GM18517 (cell line): ENCODE results near the gene ZDHHC9.

Source experiments
- ATAC-seq: cut with Tn5 transposase; IDR thresholded peaks from one replicate; pipeline ENCODE4 v1.9.1; 2021; ENCODE audit warnings: mild to moderate bottlenecking, moderate library complexity; ENCODE audit not compliant: unreplicated experiment

The ZDHHC9 gene

GRCh38 chrX:129768586-129769466, 74.9 kb downstream of the ZDHHC9 start:
- no peak for ATAC-seq

DNA sequence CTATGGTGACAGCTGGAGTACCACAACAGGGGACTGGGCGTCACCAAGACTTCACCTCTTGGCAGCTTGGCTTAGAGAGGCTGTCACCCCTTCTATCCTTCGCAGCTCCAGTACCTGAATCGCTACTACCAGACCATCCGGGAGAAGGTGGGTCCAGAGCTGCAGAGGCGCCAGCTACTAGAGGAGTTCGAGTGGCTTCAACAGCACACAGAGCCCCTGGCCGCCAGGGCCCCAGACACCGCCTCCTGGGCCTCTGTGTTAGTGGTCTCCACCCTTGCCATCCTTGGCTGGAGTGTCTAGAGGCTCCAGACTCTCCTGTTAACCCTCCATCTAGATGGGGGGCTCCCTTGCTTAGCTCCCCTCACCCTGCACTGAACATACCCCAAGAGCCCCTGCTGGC, 75.5 kb downstream of the ZDHHC9 start:
- no peak for ATAC-seq

DNA sequence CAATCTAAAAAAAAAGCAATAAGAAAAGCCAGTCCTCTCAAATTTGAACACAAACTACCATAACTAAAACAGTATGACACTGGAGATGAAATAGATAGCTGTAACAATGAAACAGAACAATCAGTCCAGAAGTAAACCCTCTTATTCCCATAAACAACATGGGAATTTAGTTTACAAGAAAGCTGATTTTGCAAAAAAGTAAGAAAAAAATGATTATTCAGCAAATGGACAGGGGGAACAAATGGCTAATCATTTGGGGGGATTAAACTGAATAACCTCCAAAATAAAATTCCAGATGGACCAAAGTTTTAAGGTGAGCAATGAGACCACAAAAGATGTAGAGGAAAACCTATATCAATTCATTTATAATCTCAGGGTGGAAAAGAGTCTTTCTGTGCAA, 80.0 kb downstream of the ZDHHC9 start:
- no peak for ATAC-seq

DNA sequence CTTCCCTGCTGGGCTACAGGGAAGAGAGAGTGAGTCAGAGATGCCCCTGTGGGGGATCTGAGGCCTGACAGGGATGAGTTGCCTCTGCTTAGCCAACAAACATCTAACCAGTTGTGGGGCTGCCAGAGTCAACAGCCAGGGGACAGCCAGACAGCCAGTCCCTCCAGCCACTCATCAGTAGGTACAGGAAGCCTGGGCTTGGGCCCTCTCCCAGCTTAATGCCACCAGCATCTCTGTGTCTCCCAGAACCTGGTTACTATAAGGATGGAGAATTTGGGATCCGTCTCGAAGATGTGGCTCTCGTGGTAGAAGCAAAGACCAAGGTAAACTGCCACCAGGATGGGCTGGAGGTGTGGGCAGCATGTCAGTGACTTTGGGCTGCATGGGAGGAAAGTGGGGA, 81.2 kb downstream of the ZDHHC9 start:
- ATAC-seq, result no peak

GRCh38 chrX:129761596-129761995, 82.1 kb downstream of the ZDHHC9 start:
- ATAC-seq, result no peak

DNA sequence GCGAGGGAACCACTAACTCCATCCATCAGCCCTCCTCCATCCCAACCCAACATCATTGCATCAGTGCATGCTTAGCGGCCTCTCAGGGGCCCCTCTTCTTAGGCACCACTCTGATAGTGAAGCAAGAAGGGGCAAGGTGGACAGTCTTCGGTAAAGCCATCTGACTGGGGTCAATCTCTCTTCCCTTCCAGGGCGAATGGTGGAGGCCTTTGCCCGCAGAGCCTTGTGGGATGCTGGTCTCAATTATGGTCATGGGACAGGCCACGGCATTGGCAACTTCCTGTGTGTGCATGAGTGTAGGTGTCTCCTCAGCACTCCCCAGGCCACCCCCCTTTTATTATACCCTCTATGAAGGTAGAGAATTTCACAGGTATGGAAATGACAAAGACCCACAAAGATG, 82.7 kb downstream of the ZDHHC9 start:
- ATAC-seq, result no peak

GRCh38 chrX:129760155-129760554, 83.5 kb downstream of the ZDHHC9 start:
- no peak for ATAC-seq

- ATAC-seq, result no peak
These were observed 84.1 kb downstream of the ZDHHC9 start for GRCh38 chrX:129759576-129760061.

DNA sequence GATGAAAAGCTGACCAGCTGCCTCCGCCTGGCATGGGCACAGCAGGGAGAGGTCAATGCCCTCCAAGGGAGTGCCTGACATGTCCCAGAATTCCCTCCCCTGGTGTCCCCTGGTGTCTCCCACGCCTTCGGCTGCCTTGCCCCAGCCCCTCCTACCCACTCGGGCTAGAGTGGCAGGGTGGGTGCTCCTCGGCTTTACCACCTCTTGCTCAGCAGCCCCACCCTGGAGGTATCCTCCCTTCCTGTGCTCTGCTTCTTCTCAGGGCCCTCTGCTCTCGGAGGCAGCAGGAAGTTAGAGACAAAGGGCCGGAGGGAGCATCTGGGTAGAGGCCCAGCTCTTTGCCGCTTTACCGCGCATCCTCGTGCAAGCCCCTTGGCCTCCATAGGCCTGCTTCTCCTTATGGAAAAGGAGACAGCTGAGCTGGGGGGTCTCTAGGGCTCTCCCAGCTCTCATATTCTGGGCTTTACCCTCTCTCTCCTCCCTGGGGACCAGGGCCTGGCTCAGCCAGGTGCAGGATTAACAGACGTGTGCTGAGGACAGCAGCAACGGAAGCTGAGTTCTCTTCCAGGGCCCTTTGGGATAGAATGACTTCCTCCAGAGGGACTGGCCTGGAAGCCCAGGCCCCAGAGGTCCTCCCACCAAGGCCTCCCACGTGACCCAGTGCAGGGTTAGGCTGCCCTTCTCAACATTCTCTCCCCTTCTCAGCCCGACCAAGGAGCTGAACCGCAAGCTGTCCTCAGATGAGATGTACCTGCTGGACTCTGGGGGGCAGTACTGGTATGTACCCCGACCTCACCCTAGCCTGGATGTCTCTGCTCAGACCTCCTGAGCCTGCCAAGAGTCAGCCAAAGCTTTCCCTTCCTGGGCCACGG, 87.7 kb downstream of the ZDHHC9 start:
- no peak for ATAC-seq

DNA sequence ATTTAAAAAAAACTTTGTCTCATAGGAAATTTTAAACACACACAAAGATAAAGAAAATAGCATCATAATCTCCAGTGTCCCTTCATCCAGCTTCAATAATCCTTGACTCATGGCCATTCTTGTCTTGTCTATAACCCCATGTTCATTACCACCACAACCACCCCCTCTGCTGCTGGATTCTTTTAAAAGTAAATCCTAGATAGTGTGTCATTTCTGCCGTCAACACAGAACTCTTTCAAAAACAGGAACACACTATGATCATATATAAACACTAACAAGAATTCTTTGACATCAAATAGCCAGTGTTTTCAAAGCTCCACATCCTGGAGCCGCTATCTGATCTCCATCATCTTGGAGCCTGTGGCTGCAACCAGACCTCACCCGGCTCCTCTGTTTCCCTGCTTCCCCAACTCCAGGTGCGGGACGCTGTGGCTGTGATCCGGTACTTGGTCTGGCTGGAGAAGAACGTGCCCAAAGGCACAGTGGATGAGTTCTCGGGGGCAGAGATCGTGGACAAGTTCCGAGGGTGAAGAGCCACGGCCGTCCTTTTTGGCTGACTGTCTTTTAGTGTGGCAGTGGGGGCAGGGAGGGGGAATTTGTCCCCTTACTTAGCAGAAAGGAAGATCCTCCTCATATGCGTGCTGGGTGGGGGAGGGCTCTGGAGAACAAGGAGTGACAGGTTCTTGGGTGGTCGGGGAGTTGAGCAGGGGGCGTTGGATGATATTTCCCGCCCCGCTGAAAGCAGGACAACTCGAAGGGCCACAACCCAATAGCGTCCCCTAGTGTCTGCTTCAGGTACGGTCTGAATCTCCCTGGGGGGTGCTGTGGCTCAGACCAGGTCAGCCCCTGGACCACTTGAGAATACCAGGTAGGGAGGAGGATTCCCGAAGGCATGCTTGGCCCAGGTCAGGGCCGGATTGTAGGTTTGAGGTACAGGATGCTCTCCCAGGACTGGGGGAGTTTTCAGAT, 89.3 kb downstream of the ZDHHC9 start:
- ATAC-seq, result no peak
